Astrocyte (in vitro differentiated cells and primary cell): ENCODE results near the gene EVA1B.

Experiments
- CTCF ChIP-seq: IDR thresholded peaks from 2 replicates; pipeline ENCODE4 v1.5.1; 2011; ENCODE audit warnings: low read depth, mild to moderate bottlenecking, inconsistent platforms, low read length, moderate library complexity; ENCODE audit not compliant: insufficient read depth
- EZH2 ChIP-seq: IDR thresholded peaks from 2 replicates; pipeline ENCODE4 v1.6.1; 2012; ENCODE audit warnings: mild to moderate bottlenecking, low read length, inconsistent platforms; ENCODE audit not compliant: insufficient read depth

GRCh38 chr1:36328713-36329112, 5.3 kb upstream of the EVA1B start:
- TF ChIP-seq CTCF = no peak
- TF ChIP-seq EZH2 = no peak
